ENCODE measurements around the gene TRIP11. TPM values are rescaled to one million over a fixed set of nuclear protein-coding genes. Genes with fewer than 3 reads are reported as not detected.

Gene TRIP11
- total RNA-seq, 1 donor from 2014 or later = 68.1 TPM

DNA sequence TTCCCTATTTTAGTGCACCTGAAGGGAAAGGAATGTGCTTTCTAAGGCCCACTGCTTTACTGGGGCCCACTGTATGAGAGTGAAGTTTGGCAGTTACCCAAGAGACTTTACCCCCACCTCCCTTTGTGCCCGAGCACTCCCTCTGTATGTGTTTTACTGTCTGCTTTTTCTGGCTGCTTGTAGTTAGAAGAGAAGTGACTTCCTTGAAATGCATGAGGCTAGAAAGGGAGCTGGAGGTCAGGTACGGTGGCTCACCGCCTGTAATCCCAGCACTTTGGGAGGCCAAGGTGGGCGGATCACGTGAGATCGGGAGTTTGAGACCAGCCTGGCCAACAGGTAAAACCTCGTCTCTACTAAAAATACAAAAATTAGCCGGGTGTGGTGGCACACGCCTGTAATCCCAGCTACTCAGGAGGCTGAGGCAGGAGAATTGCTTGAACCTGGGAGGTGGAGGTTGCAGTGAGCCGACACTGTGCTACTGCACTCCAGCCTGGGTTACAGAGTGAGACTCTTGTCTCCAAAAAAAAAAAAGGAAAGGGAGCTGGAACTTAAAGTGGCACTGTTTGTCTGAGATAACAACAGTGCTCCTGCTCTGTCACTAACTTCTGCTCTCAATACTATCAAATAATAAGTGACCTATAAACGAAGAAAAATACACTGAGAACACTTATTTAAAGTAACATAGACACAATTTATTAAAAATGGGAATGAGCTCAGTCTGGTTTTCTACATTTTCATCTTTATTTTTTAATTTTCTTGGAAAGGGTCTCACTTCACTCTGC, 5.8 kb downstream of the TRIP11 start:
- H3K4me3 Mint-ChIP-seq = no peak overlapping the region
- H3K27me3 Mint-ChIP-seq (ENCODE audit: low read depth) = no peaks in the 10 kb centered on the region
- no peak overlapping the region for H3K27ac Mint-ChIP-seq
- H3K36me3 Mint-ChIP-seq = peaks cover 15% of the 10 kb centered on the region
- peaks cover 25% of the 10 kb centered on the region for H3K4me1 Mint-ChIP-seq
- TF ChIP-seq, protein P1, sequence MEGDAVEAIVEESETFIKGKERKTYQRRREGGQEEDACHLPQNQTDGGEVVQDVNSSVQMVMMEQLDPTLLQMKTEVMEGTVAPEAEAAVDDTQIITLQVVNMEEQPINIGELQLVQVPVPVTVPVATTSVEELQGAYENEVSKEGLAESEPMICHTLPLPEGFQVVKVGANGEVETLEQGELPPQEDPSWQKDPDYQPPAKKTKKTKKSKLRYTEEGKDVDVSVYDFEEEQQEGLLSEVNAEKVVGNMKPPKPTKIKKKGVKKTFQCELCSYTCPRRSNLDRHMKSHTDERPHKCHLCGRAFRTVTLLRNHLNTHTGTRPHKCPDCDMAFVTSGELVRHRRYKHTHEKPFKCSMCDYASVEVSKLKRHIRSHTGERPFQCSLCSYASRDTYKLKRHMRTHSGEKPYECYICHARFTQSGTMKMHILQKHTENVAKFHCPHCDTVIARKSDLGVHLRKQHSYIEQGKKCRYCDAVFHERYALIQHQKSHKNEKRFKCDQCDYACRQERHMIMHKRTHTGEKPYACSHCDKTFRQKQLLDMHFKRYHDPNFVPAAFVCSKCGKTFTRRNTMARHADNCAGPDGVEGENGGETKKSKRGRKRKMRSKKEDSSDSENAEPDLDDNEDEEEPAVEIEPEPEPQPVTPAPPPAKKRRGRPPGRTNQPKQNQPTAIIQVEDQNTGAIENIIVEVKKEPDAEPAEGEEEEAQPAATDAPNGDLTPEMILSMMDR (IDR thresholded peaks at IDR 0.05; ENCODE audit: unreplicated experiment) = no peak
- H3K9me3 Mint-ChIP-seq = peaks cover 11% of the 10 kb centered on the region
- DNase-seq (ENCODE audit: low spot score in 2 of 2, unreplicated experiment in 2 of 2) = no peak

DNA sequence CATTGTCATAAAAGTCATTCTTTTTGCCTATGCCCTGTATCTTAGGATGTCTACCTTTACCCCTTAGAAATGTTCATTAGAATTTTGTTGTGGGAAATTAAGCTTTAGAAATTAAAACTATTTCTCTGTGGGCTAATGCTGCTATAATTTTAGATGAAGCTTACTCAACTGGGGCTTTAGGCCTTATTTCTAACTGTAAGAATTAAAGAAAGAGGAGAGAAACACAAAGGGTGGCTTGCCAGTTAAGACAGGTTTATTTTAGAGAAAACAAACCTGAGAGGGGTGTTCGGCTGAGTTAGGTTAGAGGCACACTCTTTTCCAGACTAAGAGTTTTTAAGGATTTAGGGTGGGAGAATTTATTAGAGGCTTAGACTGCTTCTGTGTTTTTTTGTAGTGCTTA, 6.4 kb downstream of the TRIP11 start:
- Mint-ChIP-seq H3K36me3 (peaks cover 18% of the 10 kb centered on the region), H3K27ac (no peak overlapping the region), H3K9me3 (peaks cover 11% of the 10 kb centered on the region), H3K4me1 (peaks cover 19% of the 10 kb centered on the region), H3K4me3 (no peak overlapping the region), H3K27me3 (ENCODE audit: low read depth) (no peaks in the 10 kb centered on the region)
- TF ChIP-seq, protein P1 (IDR thresholded peaks at IDR 0.05; ENCODE audit: unreplicated experiment) = no peak
- no peak for DNase-seq (ENCODE audit: low spot score in 2 of 2, unreplicated experiment in 2 of 2)

DNA sequence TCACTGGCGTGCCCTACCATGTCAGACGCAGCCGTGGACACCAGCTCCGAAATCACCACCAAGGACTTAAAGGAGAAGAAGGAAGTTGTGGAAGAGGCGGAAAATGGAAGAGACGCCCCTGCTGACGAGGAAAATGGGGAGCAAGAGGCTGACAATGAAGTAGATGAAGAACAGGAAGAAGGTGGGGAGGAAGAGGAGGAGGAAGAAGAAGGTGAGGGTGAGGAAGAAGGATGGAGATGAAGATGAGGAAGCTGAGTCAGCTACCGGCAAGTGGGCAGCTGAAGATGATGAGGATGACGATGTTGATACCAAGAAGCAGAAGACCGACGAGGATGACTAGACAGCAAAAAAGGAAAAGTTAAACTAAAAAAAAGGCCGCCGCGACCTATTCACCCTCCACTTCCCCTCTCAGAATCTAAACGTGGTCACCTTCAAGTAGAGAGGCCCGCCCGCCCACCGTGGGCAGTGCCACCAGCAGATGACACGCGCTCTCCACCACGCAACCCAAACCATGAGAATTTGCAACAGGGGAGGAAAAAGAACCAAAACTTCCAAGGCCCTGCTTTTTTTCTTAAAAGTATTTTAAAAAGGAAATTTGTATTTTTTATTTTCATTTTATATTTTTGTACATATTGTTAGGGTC, 13.2 kb downstream of the TRIP11 start:
- TF ChIP-seq, protein P1 (IDR thresholded peaks at IDR 0.05; ENCODE audit: unreplicated experiment) = no peak
- Mint-ChIP-seq H3K4me3 (no peak overlapping the region), H3K27ac (no peak overlapping the region), H3K27me3 (ENCODE audit: low read depth) (no peaks in the 10 kb centered on the region), H3K4me1 (peaks cover 3% of the 10 kb centered on the region), H3K9me3 (no peaks in the 10 kb centered on the region), H3K36me3 (peaks cover 16% of the 10 kb centered on the region)
- no peak for DNase-seq (ENCODE audit: low spot score in 2 of 2, unreplicated experiment in 2 of 2)

DNA sequence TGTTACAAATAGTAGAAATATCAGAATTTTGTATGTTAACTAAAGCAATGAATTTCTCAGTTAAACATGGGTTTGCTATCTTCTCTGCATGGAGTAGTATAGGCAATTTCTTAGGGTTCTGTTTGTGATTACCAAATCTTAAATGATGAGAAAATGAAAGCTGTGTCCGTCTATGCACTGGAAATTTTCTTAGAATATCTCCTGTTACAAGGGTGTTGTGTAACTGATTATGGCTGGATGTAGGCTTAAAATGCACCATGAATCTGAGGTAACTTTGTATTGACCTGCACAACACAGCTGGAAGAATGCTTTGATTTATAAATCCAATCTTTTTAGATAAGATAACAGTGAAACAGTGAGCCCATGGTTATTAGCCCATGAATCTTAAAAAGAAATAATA, 17.8 kb downstream of the TRIP11 start:
- Mint-ChIP-seq H3K27ac (peak overlapping the region; percentile 3), H3K4me1 (peaks cover 3% of the 10 kb centered on the region), H3K36me3 (peaks cover 10% of the 10 kb centered on the region), H3K27me3 (ENCODE audit: low read depth) (no peaks in the 10 kb centered on the region), H3K4me3 (no peak overlapping the region), H3K9me3 (no peaks in the 10 kb centered on the region)
- DNase-seq (ENCODE audit: low spot score in 2 of 2, unreplicated experiment in 2 of 2) = no peak
- TF ChIP-seq, protein P1 (IDR thresholded peaks at IDR 0.05; ENCODE audit: unreplicated experiment) = no peak

DNA sequence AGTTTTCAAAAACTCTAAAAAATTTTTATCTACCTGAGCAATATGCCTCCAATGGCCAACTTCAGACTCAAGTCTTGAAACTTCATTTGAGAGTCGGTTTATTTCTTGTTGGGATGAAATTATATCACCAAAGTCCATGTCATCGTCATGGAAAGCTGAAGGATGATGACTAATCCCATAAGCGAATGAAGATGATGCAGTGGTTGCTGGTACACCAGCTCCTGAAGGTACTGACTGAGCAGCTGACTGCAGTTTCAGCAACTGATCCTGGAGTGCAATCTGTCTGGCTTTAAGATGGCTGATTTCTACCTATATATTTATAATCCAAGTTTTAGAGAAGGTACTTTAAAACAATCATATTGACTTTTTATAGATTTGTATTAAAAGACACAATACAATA, 18.3 kb downstream of the TRIP11 start:
- TF ChIP-seq, protein P1 (IDR thresholded peaks at IDR 0.05; ENCODE audit: unreplicated experiment) = no peak
- Mint-ChIP-seq H3K4me1 (peaks cover 3% of the 10 kb centered on the region), H3K4me3 (no peak overlapping the region), H3K27me3 (ENCODE audit: low read depth) (no peaks in the 10 kb centered on the region), H3K36me3 (peaks cover 14% of the 10 kb centered on the region), H3K9me3 (no peaks in the 10 kb centered on the region), H3K27ac (no peak overlapping the region)
- no peak for DNase-seq (ENCODE audit: low spot score in 2 of 2, unreplicated experiment in 2 of 2)
